HTERT RPE-1 (cell line): ENCODE measurements around the gene SENP5.
"Not testable (repeated sequence)": the region's sequence is repeated elsewhere in the genome, so short reads cannot be mapped to it uniquely, and the experiment has no call there.

Source experiments
- in situ Hi-C: fragments of 300-500 bp; cut with MboI; formaldehyde crosslinking; loops from 4 replicates; pipeline ENCODE4 v1.14.3; 2020; ENCODE audit warnings: low sequenced_read_pairs

The SENP5 gene

GRCh38 chr3:196867507-196868296, at the start of gene SENP5:
Gene SENP5, plus strand, starts transcription at chr3:196867920. Its CDS starts 17,262 bp downstream, at chr3:196885182.
- in situ Hi-C loops = no loop called here

- in situ Hi-C loops = no loop called here
Observed at GRCh38 chr3:196821806-196822355, 45.8 kb upstream of the SENP5 start.

GRCh38 chr3:196829651-196830050, 38.1 kb upstream of the SENP5 start:
- in situ Hi-C loops = not testable (repeated sequence)

GRCh38 chr3:196835086-196835485, 32.6 kb upstream of the SENP5 start:
- in situ Hi-C loops = no loop called here

- in situ Hi-C loops = not testable (repeated sequence)
Observed at GRCh38 chr3:196836626-196837025, 31.1 kb upstream of the SENP5 start.

- in situ Hi-C loops = no loop called here
Observed at GRCh38 chr3:196837819-196838420, 29.8 kb upstream of the SENP5 start.

- in situ Hi-C loops = not testable (repeated sequence)
Observed at GRCh38 chr3:196839351-196839750, 28.4 kb upstream of the SENP5 start.

- in situ Hi-C loops = no loop called here
Observed at GRCh38 chr3:196842567-196843434, 24.9 kb upstream of the SENP5 start.

- in situ Hi-C loops = no loop called here
Observed at GRCh38 chr3:196843435-196844110, 24.1 kb upstream of the SENP5 start.

GRCh38 chr3:196844235-196845219, 23.2 kb upstream of the SENP5 start:
- in situ Hi-C loops = not testable (repeated sequence)

GRCh38 chr3:196848375-196848774, 19.3 kb upstream of the SENP5 start:
- in situ Hi-C loops = not testable (repeated sequence)

- in situ Hi-C loops = no loop called here
Observed at GRCh38 chr3:196849180-196849741, 18.5 kb upstream of the SENP5 start.

- in situ Hi-C loops = not testable (repeated sequence)
Observed at GRCh38 chr3:196863000-196863399, 4.7 kb upstream of the SENP5 start.

GRCh38 chr3:196867155-196867506, 589 bp upstream of the SENP5 start:
- in situ Hi-C loops = no loop called here

GRCh38 chr3:196868297-196868661, 559 bp downstream of the SENP5 start:
- in situ Hi-C loops = no loop called here

GRCh38 chr3:196872316-196872715, 4.6 kb downstream of the SENP5 start:
- in situ Hi-C loops = no loop called here

- in situ Hi-C loops = not testable (repeated sequence)
Observed at GRCh38 chr3:196874511-196875094, 6.9 kb downstream of the SENP5 start.

- in situ Hi-C loops = no loop called here
Observed at GRCh38 chr3:196875258-196875657, 7.5 kb downstream of the SENP5 start.

GRCh38 chr3:196883361-196883760, 15.6 kb downstream of the SENP5 start:
- in situ Hi-C loops = no loop called here
